ENCODE data around the gene ANKUB1.

ANKUB1 gene

DNA sequence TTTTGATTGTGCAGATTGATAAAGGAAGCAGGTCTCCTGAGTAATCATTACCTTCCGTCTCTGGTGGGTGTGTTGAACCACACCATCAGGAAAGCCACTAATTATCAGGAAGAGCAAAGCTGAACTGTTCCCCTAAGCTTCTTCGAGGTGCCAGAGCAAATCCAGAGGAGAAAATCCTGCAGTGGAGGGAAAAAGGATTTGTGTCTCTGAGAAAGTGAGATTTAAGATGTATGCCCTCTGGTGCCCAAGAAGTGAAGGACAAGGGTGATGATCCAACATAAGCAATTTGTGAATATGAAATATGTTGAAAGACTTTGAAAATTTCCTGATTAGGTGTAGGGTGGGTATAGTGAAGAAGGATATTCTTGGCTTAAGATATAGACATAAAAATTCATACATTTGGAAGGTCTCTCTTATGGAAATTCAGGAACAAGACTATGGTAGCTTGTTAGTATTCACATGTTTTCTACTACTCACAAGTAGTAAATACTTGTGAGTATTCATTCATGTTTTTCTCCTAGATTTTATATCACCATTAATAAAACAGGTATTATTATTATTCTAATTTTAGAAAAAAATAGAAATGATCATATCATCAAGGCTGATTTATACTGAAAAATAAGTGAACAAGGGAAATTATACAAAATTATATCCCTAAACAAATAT, 74.8 kb downstream of the ANKUB1 start:
- FAIRE-seq: peak; percentile 88

DNA sequence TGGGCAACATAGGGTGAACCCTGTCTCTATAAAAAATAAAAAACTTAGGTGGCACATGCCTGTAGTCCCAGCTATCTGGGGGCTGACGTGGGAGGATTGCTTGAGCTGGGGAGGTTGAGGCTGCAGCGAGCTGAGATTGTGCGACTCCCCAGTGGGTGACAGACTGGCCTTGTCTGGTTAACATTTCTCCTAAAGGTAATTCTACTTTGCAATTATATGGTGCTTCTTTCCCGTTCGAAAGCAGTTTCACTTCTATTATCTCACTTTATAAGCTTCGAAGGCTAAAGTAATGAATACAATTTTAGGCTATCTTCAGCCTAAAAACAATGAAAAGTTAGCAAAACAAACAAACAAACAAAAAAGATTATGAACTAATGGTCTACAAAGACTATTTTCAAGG, 75.4 kb downstream of the ANKUB1 start:
- DNase-seq (ENCODE audit: extremely low spot score, insufficient read length, low read depth) (no peak), FAIRE-seq (no peak)

More for the DNA sequence above, 74.8 kb downstream of the ANKUB1 start:
- peak; percentile 15 for DNase-seq (ENCODE audit: extremely low spot score, insufficient read length, low read depth)

- DNase-seq (ENCODE audit: extremely low spot score, insufficient read length, low read depth) (no peak), FAIRE-seq (no peak)
Observed at GRCh38 chr3:149715247-149715646, 77.1 kb downstream of the ANKUB1 start.

- FAIRE-seq: no peak
- no peak for DNase-seq (ENCODE audit: extremely low spot score, insufficient read length, low read depth)
Observed at GRCh38 chr3:149713730-149714654, 78.4 kb downstream of the ANKUB1 start.
